GM12891 (cell line): ENCODE measurements around the gene TOR2A.
"Not testable (repeated sequence)": the region's sequence is repeated elsewhere in the genome, so short reads cannot be mapped to it uniquely, and the experiment has no call there.

ENCODE experiments used
- DNase-seq: peaks from one replicate; pipeline ENCODE4 v3.0.0; 2011; ENCODE audit warnings: low spot score; ENCODE audit not compliant: insufficient read length
- FAIRE-seq: peaks from 2 replicates; lab custom pipeline; 2011; peaks lifted over from hg19 to GRCh38; lab: Jason Lieb, UNC
- PAX5 ChIP-seq: IDR thresholded peaks from 2 replicates; pipeline ENCODE4 v1.6.1; 2011; ENCODE audit warnings: low read length, moderate library complexity, mild to moderate bottlenecking; ENCODE audit not compliant: insufficient read depth, severe bottlenecking
- POLR2A ChIP-seq: IDR thresholded peaks from 2 replicates; pipeline ENCODE4 v1.6.1; 2011; ENCODE audit warnings: low read depth, low read length, control low read depth
- POLR2AphosphoS5 ChIP-seq: IDR thresholded peaks from 2 replicates; pipeline ENCODE4 v1.6.1; 2011; ENCODE audit warnings: low read depth, low read length, control low read depth
- POU2F2 ChIP-seq: IDR thresholded peaks from 2 replicates; pipeline ENCODE4 v1.6.1; 2011; ENCODE audit warnings: low read depth, mild to moderate bottlenecking, control low read depth, low read length, moderate library complexity
- SPI1 ChIP-seq: IDR thresholded peaks from 2 replicates; pipeline ENCODE4 v1.6.1; 2011; ENCODE audit warnings: low read depth, low read length, control low read depth
- TAF1 ChIP-seq: IDR thresholded peaks from 2 replicates; pipeline ENCODE4 v1.6.1; 2011; ENCODE audit warnings: low read depth, low read length, control low read depth

The TOR2A gene

GRCh38 chr9:127769929-127770582, 35.0 kb upstream of the TOR2A start:
- no peak for FAIRE-seq
- DNase-seq, result no peak
- TF ChIP-seq TAF1 (no peak), SPI1 (no peak), POLR2A (no peak), POLR2AphosphoS5 (no peak), PAX5 (no peak), POU2F2 (no peak)

- no peak for FAIRE-seq
- no peak for DNase-seq
- no peak for TF ChIP-seq POU2F2
- TF ChIP-seq POLR2AphosphoS5, result no peak
- no peak for TF ChIP-seq SPI1
- no peak for TF ChIP-seq PAX5
- TF ChIP-seq POLR2A, result no peak
- TF ChIP-seq TAF1, result no peak
Measured at GRCh38 chr9:127769101-127769500, 34.0 kb upstream of the TOR2A start.

DNA sequence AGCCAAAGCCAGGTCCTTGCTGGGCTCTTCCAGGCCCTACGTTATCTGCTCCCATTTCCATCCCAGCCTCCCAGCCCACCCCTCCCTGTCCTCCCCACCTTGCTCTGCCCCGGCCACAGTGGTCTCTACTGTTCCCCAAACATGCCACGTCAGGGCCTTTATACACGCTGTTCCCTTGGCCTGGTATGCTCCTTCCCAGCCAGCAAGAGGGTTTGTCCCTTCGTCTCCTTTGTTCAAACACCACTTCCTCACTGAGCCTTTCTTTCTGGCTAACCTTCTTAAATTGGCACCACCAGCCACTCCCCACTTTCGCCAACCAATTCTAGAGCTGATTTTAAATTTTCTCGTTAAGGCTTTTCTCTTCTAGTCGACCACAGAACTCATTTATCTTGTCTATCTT, 33.6 kb upstream of the TOR2A start:
- DNase-seq, result no peak
- no peak for FAIRE-seq
- no peak for TF ChIP-seq TAF1
- no peak for TF ChIP-seq SPI1
- no peak for TF ChIP-seq POLR2AphosphoS5
- TF ChIP-seq POLR2A, result no peak
- no peak for TF ChIP-seq POU2F2
- no peak for TF ChIP-seq PAX5

GRCh38 chr9:127767909-127768331, 32.8 kb upstream of the TOR2A start:
- FAIRE-seq, result no peak
- TF ChIP-seq PAX5, result no peak

GRCh38 chr9:127767410-127767809, 32.3 kb upstream of the TOR2A start:
- FAIRE-seq (no peak), DNase-seq (no peak)
- TF ChIP-seq SPI1 (no peak; the same call in 1 of the 2 replicates), POLR2AphosphoS5 (no peak), TAF1 (no peak), POLR2A (no peak), PAX5 (no peak), POU2F2 (no peak)

More at GRCh38 chr9:127767909-127768331, 32.8 kb upstream of the TOR2A start:
- no peak for DNase-seq

GRCh38 chr9:127765418-127765817, 30.3 kb upstream of the TOR2A start:
- DNase-seq (no peak), FAIRE-seq (no peak)
- TF ChIP-seq POU2F2, result no peak
- no peak for TF ChIP-seq POLR2AphosphoS5
- TF ChIP-seq TAF1, result no peak

- TF ChIP-seq POLR2AphosphoS5 (no peak), PAX5 (no peak), TAF1 (no peak), POU2F2 (no peak), SPI1 (no peak), POLR2A (no peak)
- FAIRE-seq (peak; percentile 33), DNase-seq (no peak)
Measured at GRCh38 chr9:127763918-127764384, 28.9 kb upstream of the TOR2A start.

DNA sequence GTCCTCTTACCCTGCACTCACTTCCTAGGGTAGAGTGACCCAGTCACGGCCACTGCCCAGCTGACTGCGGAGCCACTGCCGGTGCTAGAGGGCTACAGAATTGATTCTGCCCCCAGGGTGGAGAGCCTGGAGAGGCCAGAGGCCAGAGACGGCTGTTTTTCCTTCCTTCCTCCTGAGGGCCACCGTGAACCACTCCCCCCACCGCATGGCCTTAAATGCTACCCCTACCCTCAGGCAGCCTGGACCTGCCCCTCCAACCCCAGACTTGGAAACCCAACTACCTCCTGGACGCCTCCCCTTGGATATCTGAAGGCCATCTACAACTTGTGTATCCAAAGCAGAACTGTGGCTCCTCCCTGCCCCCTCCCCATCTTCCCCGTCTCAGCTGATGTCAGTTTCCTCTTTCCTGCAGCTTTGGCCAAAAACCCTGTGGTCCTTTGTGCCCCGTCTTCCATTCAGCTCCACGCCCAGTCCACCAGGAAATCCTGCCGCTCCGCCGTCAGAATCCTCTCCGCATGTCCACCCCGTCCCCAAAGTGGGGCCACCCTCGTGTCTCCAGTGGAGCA, 27.1 kb upstream of the TOR2A start:
- no peak for FAIRE-seq
- TF ChIP-seq POLR2A, result no peak
- TF ChIP-seq SPI1, result no peak
- no peak for TF ChIP-seq POU2F2
- TF ChIP-seq PAX5, result no peak
- TF ChIP-seq TAF1, result no peak
- no peak for TF ChIP-seq POLR2AphosphoS5
- DNase-seq, result no peak

GRCh38 chr9:127761491-127761956, 26.4 kb upstream of the TOR2A start:
- TF ChIP-seq POLR2A, result no peak
- TF ChIP-seq POLR2AphosphoS5, result no peak
- TF ChIP-seq PAX5, result no peak
- TF ChIP-seq TAF1, result no peak
- TF ChIP-seq POU2F2, result no peak
- no peak for TF ChIP-seq SPI1
- FAIRE-seq (no peak), DNase-seq (no peak)

DNA sequence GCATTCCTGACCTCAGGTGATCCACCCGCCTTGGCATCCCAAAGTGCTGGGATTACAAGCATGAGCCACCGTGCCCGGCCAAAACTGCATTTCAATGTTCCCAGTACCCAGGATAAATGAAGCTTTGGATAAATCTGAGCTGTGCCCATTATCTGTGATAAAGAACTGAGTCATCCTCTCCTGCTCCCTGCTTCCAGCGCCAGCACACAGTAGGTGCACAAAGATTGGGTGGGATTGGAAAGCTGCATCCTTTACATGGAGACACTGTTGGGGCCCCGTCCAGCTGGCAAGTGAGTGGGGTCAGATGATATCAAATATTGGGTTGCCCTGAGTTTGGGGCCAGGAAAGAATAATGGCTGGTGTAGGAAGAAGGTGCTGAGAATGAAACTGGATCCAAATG, 26.0 kb upstream of the TOR2A start:
- FAIRE-seq, result no peak
- DNase-seq, result no peak
- TF ChIP-seq PAX5, result no peak
- TF ChIP-seq POLR2A, result no peak
- no peak for TF ChIP-seq POU2F2
- no peak for TF ChIP-seq SPI1
- no peak for TF ChIP-seq POLR2AphosphoS5

- DNase-seq, result no peak
- FAIRE-seq, result no peak
- TF ChIP-seq SPI1 (no peak), TAF1 (no peak), POLR2AphosphoS5 (no peak), POU2F2 (no peak), PAX5 (no peak), POLR2A (no peak)
Measured at GRCh38 chr9:127758843-127759242, 23.7 kb upstream of the TOR2A start.

DNA sequence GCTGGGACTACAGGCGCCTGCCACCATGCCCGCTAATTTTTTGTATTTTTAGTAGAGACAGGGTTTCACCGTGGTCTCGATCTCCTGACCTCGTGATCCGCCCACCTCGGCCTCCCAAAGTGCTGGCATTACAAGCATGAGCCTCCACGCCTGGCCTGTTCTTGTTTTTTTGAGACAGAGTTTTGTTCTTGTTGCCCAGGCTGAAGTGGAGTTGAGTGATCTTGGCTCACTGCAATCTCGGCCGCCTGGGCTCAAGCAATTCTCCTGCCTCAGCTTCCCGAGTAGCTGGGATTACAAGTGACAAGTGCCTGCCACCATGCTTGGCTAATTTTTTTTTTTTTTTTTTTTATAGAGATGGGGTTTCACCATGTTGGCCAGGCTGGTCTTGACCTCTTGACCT, 21.7 kb upstream of the TOR2A start:
- not testable (repeated sequence) for DNase-seq, FAIRE-seq
